HepG2 (cell line): ENCODE results near the gene VSIG2. TPM values are rescaled to one million over a fixed set of nuclear protein-coding genes. Genes with fewer than 3 reads are reported as not detected.

Experiments
- DNMT3B ChIP-seq: conservative IDR thresholded peaks from 2 replicates; pipeline ENCODE4 v1.6.1; 2016; ENCODE audit warnings: missing biosample characterization, control low read depth
- HMGA1 ChIP-seq: sonication (generic); formaldehyde crosslinking; conservative IDR thresholded peaks from 2 replicates; pipeline ENCODE4 v1.4.0; 2020; ENCODE audit warnings: missing genetic modification reagents
- HNF4A ChIP-seq: sonication (generic); formaldehyde crosslinking; IDR thresholded peaks from 2 replicates; pipeline ENCODE4 v1.4.0; 2020; ENCODE audit warnings: missing genetic modification reagents
- ZBTB1 ChIP-seq: sonication (generic); formaldehyde crosslinking; IDR thresholded peaks from 2 replicates; pipeline ENCODE4 v1.4.0; 2020; ENCODE audit warnings: missing genetic modification reagents, borderline replicate concordance
- ZFYVE20 ChIP-seq: sonication (generic); formaldehyde crosslinking; IDR thresholded peaks from 2 replicates; pipeline ENCODE4 v1.8.0; 2023; ENCODE audit warnings: low read depth, mild to moderate bottlenecking, moderate library complexity, missing genetic modification reagents, borderline replicate concordance
- ZNF318 ChIP-seq: sonication (generic); formaldehyde crosslinking; IDR thresholded peaks from 2 replicates; pipeline ENCODE4 v1.4.0; 2020; ENCODE audit warnings: mild to moderate bottlenecking, missing genetic modification reagents
- ZNF512 ChIP-seq: sonication (generic); formaldehyde crosslinking; IDR thresholded peaks from 2 replicates; pipeline ENCODE4 v1.4.0; 2020; ENCODE audit warnings: mild to moderate bottlenecking, missing genetic modification reagents
- ZNF570 ChIP-seq: sonication (generic); formaldehyde crosslinking; IDR thresholded peaks from 2 replicates; pipeline ENCODE4 v1.4.0; 2020; ENCODE audit warnings: mild to moderate bottlenecking, missing genetic modification reagents, borderline replicate concordance
- ZNF761 ChIP-seq: sonication (generic); formaldehyde crosslinking; conservative IDR thresholded peaks from 2 replicates; pipeline ENCODE4 v1.4.0; 2020; ENCODE audit warnings: mild to moderate bottlenecking, missing genetic modification reagents
- polyA plus RNA-seq, 8 experiments: library from polyadenylated mRNA; depleted of rRNA in 3 of 8; stranded (reverse) in 7 of 8; unstranded in 1 of 8; fragments of >200 nt; fragmentation: Illumina TruSeq in 4 of 8; extraction: Trizol in 4 of 8; gene quantifications; 2 replicates each; pipeline versions ENCODE4 v1.2.1 to v1.2.3, GENCODE V29; 2011 to 2016; ENCODE audit warnings: low read depth in 4 of 8, missing spikeins in 1 of 8, mixed read lengths in 1 of 8; ENCODE audit not compliant: insufficient read depth in 1 of 8
- total RNA-seq, 5 experiments: library from RNA; depleted of rRNA; stranded (reverse); fragments of >200 nt; fragmentation: Illumina TruSeq; extraction: Trizol; gene quantifications; 2 replicates each; pipeline ENCODE4 v1.2.3, GENCODE V29; 2016; ENCODE audit warnings: low read depth in 1 of 5
- TF ChIP-seq, protein P1 (sequence below): sonication (generic); formaldehyde crosslinking; IDR thresholded peaks from 2 replicates; pipeline ENCODE4 v1.5.0; 2020; ENCODE audit warnings: mild to moderate bottlenecking, missing genetic modification reagents, borderline replicate concordance

VSIG2 gene
- total and polyA plus RNA-seq, 2 of the 13 experiments (the other 11 are each of a cell fraction or from before 2014, with no cell fraction given): 0.80 to 2.7 TPM

DNA sequence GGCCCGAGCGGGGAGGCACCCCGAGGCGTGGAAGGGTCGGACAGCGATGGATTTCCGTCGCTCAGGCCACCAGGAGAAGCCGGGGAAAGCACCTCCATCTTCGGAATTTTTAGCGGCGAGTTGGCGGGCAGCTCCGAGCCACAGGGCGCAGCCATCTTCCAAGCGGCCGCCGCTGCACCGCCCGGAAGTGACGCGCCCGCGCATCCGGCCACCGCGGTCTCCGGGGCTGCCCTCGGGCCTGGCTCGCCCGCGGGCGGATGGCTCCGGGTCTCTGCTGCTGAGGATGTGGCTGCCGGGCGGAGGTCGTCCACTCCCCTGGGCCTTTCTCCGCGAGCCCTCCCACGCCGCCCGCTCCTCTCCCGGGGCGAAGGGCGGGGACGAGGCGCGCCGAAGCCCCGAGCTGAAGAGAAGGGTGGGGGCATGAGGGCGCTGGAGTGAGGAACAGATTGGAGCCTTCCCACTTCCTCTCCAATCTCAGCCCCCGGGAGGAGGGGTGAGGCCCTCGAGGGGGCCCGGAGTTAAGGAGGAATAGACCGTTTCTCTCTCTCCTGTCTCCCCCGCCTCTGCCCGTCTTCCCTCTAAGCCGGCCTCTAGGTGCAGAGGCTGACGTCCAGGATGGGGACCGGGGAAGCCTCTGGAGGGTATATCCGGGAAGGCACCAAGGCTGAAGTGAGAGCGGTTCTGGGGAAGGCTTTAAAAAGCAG lies 48.3 kb upstream of the VSIG2 start, which contains the start of gene MSANTD2 (continued):
- TF ChIP-seq, protein P1, sequence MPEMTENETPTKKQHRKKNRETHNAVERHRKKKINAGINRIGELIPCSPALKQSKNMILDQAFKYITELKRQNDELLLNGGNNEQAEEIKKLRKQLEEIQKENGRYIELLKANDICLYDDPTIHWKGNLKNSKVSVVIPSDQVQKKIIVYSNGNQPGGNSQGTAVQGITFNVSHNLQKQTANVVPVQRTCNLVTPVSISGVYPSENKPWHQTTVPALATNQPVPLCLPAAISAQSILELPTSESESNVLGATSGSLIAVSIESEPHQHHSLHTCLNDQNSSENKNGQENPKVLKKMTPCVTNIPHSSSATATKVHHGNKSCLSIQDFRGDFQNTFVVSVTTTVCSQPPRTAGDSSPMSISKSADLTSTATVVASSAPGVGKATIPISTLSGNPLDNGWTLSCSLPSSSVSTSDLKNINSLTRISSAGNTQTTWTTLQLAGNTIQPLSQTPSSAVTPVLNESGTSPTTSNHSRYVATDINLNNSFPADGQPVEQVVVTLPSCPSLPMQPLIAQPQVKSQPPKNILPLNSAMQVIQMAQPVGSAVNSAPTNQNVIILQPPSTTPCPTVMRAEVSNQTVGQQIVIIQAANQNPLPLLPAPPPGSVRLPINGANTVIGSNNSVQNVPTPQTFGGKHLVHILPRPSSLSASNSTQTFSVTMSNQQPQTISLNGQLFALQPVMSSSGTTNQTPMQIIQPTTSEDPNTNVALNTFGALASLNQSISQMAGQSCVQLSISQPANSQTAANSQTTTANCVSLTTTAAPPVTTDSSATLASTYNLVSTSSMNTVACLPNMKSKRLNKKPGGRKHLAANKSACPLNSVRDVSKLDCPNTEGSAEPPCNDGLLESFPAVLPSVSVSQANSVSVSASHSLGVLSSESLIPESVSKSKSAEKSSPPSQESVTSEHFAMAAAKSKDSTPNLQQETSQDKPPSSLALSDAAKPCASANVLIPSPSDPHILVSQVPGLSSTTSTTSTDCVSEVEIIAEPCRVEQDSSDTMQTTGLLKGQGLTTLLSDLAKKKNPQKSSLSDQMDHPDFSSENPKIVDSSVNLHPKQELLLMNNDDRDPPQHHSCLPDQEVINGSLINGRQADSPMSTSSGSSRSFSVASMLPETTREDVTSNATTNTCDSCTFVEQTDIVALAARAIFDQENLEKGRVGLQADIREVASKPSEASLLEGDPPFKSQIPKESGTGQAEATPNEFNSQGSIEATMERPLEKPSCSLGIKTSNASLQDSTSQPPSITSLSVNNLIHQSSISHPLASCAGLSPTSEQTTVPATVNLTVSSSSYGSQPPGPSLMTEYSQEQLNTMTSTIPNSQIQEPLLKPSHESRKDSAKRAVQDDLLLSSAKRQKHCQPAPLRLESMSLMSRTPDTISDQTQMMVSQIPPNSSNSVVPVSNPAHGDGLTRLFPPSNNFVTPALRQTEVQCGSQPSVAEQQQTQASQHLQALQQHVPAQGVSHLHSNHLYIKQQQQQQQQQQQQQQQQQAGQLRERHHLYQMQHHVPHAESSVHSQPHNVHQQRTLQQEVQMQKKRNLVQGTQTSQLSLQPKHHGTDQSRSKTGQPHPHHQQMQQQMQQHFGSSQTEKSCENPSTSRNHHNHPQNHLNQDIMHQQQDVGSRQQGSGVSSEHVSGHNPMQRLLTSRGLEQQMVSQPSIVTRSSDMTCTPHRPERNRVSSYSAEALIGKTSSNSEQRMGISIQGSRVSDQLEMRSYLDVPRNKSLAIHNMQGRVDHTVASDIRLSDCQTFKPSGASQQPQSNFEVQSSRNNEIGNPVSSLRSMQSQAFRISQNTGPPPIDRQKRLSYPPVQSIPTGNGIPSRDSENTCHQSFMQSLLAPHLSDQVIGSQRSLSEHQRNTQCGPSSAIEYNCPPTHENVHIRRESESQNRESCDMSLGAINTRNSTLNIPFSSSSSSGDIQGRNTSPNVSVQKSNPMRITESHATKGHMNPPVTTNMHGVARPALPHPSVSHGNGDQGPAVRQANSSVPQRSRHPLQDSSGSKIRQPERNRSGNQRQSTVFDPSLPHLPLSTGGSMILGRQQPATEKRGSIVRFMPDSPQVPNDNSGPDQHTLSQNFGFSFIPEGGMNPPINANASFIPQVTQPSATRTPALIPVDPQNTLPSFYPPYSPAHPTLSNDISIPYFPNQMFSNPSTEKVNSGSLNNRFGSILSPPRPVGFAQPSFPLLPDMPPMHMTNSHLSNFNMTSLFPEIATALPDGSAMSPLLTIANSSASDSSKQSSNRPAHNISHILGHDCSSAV: no peak
- no peak for TF ChIP-seq ZFYVE20 (CRISPR knock-in tag)
- TF ChIP-seq ZNF318 (CRISPR knock-in tag): peak; percentile 88; the same call in 1 of the 2 replicates
- no peak; the same call in 1 of the 2 replicates for TF ChIP-seq DNMT3B (CRISPR knock-in tag)
- TF ChIP-seq ZNF512 (CRISPR knock-in tag): no peak
- TF ChIP-seq ZNF570: peak; percentile 89; the same call in 1 of the 2 replicates
- TF ChIP-seq ZNF761: peak; percentile 52; the same call in 1 of the 2 replicates
- TF ChIP-seq HMGA1 (CRISPR knock-in tag): no peak
- no peak for TF ChIP-seq ZBTB1 (CRISPR knock-in tag)
- no peak for TF ChIP-seq HNF4A (CRISPR knock-in tag)
